H1 (cell line): ENCODE results near the gene FBXL17. TPM values are rescaled to one million over a fixed set of nuclear protein-coding genes. Genes with fewer than 3 reads are reported as not detected.

Experiments
- CBX5 ChIP-seq: fragments of 300-800, 300-1000 bp; sonication (generic); IDR thresholded peaks from 2 replicates; pipeline ENCODE4 v1.7.1; 2016; ENCODE audit warnings: antibody characterized with exemption, low read length, low read depth
- FOSL1 ChIP-seq: IDR thresholded peaks from 2 replicates; pipeline ENCODE4 v1.6.1; 2011; ENCODE audit warnings: mild to moderate bottlenecking, low read depth, low read length, moderate library complexity; ENCODE audit not compliant: insufficient read depth
- HDAC2 ChIP-seq, 2 experiments: fragments of 300-600 bp in 1 of 2; sonication (generic) in 1 of 2; IDR thresholded peaks; 2 replicates each; pipeline ENCODE4 v1.6.1; 2011 to 2012; ENCODE audit warnings: low read depth in 2 of 2, low read length in 2 of 2, mild to moderate bottlenecking in 2 of 2, moderate library complexity in 2 of 2, borderline replicate concordance in 1 of 2, inconsistent platforms in 1 of 2
- JUN ChIP-seq: IDR thresholded peaks from 2 replicates; pipeline ENCODE4 v1.6.1; 2011; ENCODE audit warnings: low read depth, mild to moderate bottlenecking, improper control_type of control experiment, low read length
- KDM1A ChIP-seq: fragments of 200-600, 300-600 bp; sonication (generic); IDR thresholded peaks from 2 replicates; pipeline ENCODE4 v1.7.1; 2016; ENCODE audit warnings: mild to moderate bottlenecking, low read length, borderline replicate concordance
- SIRT6 ChIP-seq: IDR thresholded peaks from one replicate; pipeline ENCODE4 v1.7.1; 2012; ENCODE audit warnings: low read length, inconsistent platforms
- SP1 ChIP-seq: IDR thresholded peaks from 2 replicates; pipeline ENCODE4 v1.6.1; 2011; ENCODE audit warnings: low read depth, low read length
- TAF7 ChIP-seq: optimal IDR thresholded peaks from 2 replicates; pipeline ENCODE3; 2011; ENCODE audit warnings: low read depth, mild to moderate bottlenecking, inconsistent platforms, low read length, moderate library complexity, borderline replicate concordance
- TBP ChIP-seq: IDR thresholded peaks from 2 replicates; pipeline ENCODE4 v1.6.1; 2011; ENCODE audit warnings: low read depth, low read length, improper control_type of control experiment
- YY1 ChIP-seq: IDR thresholded peaks from 2 replicates; pipeline ENCODE4 v1.6.1; 2011; ENCODE audit warnings: low read depth, mild to moderate bottlenecking, low read length
- polyA plus RNA-seq, 7 experiments: library from polyadenylated mRNA; depleted of rRNA in 3 of 7; stranded (reverse) in 5 of 7; unstranded in 2 of 7; fragments of >200 nt in 5 of 7; fragments of 200-250 nt in 2 of 7; gene quantifications; 1 replicate in 5 of 7; 2 replicates in 1 of 7; 4 replicates in 1 of 7; pipeline versions ENCODE4 v1.2.1 to v1.2.3, GENCODE V29; 2011 to 2013; ENCODE audit warnings: missing spikeins in 2 of 7, mixed read lengths in 2 of 7
- total RNA-seq: library from RNA; stranded (reverse); fragmentation: NEBNext Ultra II Directional; extraction: Animal tissue kit (Norgen Biotek cat#: 25700); gene quantifications from 2 replicates; pipeline ENCODE4 v1.2.1, GENCODE V29; 2021
- TF ChIP-seq, protein P1 (sequence below): fragments of 300-600 bp; sonication (generic); IDR thresholded peaks from 2 replicates; pipeline ENCODE4 v1.7.1; 2012; ENCODE audit warnings: low read length, moderate library complexity, mild to moderate bottlenecking, inconsistent platforms; ENCODE audit not compliant: insufficient replicate concordance

FBXL17 gene
- total and polyA plus RNA-seq, 2 of the 8 experiments (the other 6 are each of a cell fraction or from before 2014, with no cell fraction given): 0.35 to 4.3 TPM

DNA sequence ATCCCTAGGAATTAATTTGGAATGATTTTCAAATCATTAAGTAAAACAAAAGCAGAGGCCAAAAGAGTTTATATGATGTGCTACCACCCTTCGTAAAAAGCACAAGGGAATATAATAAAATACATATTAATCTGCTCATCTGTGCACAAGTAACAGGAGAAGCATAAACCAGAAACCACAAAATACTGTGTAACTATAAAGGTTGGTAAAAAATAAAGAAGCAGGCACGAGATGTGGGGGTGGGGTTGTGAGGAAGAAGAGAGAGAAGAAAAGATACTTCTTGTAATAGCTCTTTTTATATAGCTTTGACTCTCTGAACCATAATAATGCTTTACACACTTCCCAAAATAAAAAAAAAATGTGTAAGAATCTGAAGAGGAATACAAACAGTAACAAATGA lies 496.3 kb downstream of the FBXL17 start (continued):
- TF ChIP-seq, protein P1, sequence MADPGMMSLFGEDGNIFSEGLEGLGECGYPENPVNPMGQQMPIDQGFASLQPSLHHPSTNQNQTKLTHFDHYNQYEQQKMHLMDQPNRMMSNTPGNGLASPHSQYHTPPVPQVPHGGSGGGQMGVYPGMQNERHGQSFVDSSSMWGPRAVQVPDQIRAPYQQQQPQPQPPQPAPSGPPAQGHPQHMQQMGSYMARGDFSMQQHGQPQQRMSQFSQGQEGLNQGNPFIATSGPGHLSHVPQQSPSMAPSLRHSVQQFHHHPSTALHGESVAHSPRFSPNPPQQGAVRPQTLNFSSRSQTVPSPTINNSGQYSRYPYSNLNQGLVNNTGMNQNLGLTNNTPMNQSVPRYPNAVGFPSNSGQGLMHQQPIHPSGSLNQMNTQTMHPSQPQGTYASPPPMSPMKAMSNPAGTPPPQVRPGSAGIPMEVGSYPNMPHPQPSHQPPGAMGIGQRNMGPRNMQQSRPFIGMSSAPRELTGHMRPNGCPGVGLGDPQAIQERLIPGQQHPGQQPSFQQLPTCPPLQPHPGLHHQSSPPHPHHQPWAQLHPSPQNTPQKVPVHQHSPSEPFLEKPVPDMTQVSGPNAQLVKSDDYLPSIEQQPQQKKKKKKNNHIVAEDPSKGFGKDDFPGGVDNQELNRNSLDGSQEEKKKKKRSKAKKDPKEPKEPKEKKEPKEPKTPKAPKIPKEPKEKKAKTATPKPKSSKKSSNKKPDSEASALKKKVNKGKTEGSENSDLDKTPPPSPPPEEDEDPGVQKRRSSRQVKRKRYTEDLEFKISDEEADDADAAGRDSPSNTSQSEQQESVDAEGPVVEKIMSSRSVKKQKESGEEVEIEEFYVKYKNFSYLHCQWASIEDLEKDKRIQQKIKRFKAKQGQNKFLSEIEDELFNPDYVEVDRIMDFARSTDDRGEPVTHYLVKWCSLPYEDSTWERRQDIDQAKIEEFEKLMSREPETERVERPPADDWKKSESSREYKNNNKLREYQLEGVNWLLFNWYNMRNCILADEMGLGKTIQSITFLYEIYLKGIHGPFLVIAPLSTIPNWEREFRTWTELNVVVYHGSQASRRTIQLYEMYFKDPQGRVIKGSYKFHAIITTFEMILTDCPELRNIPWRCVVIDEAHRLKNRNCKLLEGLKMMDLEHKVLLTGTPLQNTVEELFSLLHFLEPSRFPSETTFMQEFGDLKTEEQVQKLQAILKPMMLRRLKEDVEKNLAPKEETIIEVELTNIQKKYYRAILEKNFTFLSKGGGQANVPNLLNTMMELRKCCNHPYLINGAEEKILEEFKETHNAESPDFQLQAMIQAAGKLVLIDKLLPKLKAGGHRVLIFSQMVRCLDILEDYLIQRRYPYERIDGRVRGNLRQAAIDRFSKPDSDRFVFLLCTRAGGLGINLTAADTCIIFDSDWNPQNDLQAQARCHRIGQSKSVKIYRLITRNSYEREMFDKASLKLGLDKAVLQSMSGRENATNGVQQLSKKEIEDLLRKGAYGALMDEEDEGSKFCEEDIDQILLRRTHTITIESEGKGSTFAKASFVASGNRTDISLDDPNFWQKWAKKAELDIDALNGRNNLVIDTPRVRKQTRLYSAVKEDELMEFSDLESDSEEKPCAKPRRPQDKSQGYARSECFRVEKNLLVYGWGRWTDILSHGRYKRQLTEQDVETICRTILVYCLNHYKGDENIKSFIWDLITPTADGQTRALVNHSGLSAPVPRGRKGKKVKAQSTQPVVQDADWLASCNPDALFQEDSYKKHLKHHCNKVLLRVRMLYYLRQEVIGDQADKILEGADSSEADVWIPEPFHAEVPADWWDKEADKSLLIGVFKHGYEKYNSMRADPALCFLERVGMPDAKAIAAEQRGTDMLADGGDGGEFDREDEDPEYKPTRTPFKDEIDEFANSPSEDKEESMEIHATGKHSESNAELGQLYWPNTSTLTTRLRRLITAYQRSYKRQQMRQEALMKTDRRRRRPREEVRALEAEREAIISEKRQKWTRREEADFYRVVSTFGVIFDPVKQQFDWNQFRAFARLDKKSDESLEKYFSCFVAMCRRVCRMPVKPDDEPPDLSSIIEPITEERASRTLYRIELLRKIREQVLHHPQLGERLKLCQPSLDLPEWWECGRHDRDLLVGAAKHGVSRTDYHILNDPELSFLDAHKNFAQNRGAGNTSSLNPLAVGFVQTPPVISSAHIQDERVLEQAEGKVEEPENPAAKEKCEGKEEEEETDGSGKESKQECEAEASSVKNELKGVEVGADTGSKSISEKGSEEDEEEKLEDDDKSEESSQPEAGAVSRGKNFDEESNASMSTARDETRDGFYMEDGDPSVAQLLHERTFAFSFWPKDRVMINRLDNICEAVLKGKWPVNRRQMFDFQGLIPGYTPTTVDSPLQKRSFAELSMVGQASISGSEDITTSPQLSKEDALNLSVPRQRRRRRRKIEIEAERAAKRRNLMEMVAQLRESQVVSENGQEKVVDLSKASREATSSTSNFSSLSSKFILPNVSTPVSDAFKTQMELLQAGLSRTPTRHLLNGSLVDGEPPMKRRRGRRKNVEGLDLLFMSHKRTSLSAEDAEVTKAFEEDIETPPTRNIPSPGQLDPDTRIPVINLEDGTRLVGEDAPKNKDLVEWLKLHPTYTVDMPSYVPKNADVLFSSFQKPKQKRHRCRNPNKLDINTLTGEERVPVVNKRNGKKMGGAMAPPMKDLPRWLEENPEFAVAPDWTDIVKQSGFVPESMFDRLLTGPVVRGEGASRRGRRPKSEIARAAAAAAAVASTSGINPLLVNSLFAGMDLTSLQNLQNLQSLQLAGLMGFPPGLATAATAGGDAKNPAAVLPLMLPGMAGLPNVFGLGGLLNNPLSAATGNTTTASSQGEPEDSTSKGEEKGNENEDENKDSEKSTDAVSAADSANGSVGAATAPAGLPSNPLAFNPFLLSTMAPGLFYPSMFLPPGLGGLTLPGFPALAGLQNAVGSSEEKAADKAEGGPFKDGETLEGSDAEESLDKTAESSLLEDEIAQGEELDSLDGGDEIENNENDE: no peak
- TF ChIP-seq FOSL1 (no peak), KDM1A (no peak), SIRT6 (no peak), JUN (no peak), TBP (no peak), CBX5 (no peak), SP1 (no peak), HDAC2 (IDR thresholded peaks at IDR 0.05; ENCODE audit: borderline replicate concordance in 1 of 2, low read depth in 2 of 2, low read length in 2 of 2) (no peak), TAF7 (no peak), YY1 (no peak)
